Eye (tissue), 1 donor: ENCODE results near the gene NFKBIL1.
A peak's percentile ranks its signal among the peaks of the same experiment; 100 is the strongest.
"Not testable (repeated sequence)": the region's sequence is repeated elsewhere in the genome, so short reads cannot be mapped to it uniquely, and the experiment has no call there.

Experiments used
- DNase-seq: peaks from one replicate; pipeline ENCODE4 v3.0.0-alpha.2; 2015

The NFKBIL1 gene, protein sequence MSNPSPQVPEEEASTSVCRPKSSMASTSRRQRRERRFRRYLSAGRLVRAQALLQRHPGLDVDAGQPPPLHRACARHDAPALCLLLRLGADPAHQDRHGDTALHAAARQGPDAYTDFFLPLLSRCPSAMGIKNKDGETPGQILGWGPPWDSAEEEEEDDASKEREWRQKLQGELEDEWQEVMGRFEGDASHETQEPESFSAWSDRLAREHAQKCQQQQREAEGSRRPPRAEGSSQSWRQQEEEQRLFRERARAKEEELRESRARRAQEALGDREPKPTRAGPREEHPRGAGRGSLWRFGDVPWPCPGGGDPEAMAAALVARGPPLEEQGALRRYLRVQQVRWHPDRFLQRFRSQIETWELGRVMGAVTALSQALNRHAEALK

DNA sequence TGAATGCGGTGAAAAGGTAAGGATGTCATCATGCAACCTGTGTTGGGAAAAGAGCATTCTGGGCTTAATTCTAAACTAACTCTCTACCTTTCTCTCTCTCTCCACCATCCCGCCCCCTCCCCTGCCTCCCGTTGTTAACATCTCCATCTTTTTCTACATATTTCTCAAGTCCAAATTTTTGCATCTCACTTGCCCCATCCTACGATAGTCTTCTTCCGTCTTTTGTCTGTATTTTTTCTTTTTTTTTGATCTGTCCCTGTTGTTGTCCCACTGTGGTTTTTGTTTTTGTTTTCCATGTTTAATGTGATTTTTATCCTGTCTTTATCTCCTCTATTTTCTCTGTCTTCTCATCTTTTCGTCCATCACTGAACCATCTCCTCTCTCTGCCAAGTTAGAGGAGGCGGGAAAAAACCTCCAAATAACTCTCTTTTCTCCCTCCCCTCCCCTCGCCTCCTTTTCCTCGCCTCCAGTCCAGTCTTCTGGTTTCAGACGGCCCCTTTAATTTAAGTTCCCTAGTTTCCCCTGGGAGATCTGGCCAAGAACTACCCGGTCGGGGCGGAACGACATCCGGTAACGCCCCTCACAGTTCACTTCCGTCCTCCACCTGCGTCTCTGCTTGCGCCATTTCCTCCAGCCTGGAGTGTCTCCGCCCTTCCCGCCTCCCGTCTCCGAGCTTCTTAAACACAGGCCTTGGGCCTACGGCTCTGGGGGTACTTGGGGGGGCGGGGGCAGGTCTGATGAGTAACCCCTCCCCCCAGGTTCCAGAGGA is at the start of gene NFKBIL1:
NFKBIL1 (plus strand) TSS at position 651 of the 769 bp plus-strand sequence; CDS start at position 738, 87 bp downstream.
- peak; percentile 97 for DNase-seq

DNA sequence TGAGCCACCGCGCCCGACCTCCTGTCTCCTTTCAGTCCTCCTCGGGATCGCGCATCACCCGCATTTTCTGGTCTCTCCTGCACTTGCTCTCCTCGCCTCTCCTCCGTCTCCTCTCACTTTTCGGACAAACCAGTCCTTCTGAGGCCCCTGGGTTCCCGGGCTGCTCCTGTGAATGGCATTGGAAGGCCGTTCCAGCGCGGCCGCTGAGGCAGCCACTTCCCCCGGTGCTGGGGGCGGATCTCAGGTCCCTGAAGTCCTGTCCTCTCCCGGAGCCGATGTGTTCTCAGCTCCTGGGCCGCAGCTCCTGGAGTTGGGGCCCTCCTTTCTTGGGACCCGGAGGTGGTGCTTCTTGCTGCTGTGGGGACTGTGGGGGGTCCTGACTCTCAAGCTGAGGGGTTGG is 48.7 kb upstream of the NFKBIL1 start:
- DNase-seq = peak; percentile 25

DNA sequence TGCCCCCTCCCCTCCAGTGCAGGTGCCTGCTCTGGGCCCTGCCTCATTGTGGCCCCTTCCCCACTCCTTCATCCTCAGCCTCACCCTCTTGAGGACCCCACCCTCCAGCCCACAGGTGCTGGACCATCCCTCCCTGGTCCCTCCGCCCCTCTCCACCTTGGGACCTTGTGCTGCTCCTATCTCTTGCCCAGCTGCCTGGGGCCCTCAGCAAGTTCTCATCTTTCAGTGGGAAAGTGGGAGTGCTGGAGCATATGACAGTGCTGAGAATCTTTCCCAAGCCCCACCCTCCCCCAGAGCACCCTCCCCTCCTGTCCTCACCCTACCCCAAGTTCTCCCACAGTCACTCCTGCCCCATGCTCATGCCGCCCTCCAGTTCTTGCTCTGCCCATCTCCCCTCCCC is 47.8 kb upstream of the NFKBIL1 start:
- not testable (repeated sequence) for DNase-seq

DNA sequence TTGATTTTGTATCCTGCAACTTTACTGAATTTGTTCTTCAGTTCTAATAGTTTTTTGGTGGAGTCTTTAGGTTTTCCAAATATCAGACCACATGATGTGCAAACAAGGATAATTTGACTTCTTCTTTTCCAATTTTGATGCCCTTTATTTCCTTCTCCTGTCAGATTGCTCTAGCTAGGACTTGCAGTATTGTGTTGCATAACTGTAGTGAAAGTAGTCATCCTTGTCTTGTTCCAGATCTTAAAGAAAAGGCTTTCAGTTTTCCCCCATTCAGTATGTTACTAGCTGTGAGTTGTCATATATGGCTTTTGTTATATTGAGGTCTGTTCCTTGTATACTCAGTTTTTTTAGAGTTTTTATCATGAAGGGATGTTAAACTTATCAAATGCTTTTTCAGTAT is 44.8 kb upstream of the NFKBIL1 start:
- DNase-seq = no peak

DNA sequence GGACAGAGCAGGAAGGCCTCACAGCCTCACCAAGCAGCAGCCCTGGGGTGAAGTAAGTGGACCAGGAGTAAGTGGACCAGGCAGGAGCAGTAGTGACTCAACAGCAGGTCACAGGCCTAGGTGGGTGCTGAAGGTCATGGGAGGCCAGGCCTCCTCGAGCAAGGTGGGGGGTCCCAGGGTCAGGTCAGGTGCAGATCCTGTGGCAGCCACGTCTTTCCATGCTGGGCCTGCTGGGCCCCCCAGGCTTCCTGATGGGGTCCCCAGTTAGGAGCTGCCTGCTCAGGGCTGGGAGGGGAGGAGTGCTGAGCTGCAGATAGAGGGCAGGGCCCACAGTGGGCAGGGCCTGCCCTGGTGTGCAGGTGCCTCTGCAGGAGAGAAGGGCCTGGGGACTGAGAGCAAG is 38.4 kb upstream of the NFKBIL1 start:
- not testable (repeated sequence) for DNase-seq

DNA sequence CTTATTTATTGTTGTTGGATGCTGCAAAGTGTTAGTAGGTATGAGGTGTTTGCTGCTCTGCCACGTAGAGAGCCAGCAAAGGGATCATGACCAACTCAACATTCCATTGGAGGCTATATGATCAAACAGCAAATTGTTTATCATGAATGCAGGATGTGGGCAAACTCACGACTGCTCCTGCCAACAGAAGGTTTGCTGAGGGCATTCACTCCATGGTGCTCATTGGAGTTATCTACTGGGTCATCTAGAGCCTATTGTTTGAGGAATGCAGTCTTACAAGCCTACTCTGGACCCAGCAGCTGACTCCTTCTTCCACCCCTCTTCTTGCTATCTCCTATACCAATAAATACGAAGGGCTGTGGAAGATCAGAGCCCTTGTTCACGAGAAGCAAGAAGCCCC is 37.4 kb upstream of the NFKBIL1 start:
- no peak for DNase-seq

DNA sequence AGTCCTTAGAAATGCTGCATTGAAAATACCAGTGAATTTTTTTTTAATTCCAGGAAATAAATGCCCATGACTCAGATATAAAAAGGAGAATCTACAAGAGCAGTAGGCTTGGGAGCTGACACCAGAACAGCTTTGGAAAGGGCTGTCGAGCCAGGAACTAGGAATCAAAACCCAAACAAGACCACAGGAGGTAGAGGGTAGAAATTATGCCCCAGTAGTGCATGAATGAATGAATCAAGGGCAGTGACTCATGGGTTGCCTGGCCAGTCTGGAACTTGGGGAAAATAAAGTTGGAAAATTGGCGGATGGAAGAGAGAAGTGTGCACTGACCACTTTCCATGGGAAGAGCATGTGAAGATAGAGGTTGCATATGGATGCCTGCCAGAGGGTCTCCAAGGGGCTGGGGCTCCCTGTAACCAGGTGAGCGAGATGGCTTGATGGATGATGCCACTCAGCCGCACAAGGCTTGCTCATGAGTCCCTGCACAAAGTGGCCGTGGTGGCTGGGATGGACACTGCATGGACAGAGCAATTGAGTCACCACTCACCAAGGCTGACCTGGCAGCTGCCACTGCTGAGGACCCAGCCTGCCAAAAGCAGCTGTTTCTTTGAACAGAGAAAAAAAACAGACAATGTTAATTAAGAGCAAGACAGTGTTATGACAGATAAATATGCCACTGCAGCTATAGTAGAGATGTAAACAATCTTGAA is 33.8 kb upstream of the NFKBIL1 start:
- DNase-seq = no peak

DNA sequence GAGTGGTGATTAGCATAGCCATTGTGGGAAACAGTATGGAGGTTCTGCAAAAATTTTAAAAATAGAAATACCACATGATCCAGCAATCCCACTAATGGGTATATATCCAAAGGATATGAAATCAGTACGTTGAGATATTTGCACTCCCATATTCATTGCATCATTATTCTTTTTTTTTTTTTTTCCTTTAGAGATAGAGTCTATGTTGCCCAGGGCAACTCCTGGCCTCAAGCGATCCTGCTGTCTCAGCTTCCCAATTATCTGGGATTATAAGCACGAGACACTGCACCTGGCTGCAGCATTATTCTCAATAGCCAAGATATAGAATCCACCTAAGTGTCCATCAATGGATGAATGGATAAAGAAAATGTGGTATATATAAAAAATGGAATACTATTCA is 25.6 kb upstream of the NFKBIL1 start:
- DNase-seq = no peak

DNA sequence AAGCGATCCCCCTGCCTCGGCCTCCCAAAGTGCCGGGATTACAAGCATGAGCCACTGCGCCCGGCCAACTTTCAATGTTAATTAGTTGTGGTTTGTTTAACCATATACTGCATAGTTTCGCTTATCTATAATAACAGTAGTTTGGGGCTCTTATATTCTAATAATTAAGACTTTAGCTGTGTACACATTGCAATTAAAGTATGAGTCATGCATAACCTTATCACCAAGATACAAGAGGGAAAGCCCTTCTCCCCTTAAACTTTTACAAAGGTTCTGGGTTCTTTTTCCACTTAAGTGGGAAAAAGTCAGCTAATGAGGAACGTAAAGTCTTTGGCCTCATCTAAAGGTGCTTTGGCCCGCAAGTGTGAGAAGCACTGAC is 21.9 kb upstream of the NFKBIL1 start:
- no peak for DNase-seq

DNA sequence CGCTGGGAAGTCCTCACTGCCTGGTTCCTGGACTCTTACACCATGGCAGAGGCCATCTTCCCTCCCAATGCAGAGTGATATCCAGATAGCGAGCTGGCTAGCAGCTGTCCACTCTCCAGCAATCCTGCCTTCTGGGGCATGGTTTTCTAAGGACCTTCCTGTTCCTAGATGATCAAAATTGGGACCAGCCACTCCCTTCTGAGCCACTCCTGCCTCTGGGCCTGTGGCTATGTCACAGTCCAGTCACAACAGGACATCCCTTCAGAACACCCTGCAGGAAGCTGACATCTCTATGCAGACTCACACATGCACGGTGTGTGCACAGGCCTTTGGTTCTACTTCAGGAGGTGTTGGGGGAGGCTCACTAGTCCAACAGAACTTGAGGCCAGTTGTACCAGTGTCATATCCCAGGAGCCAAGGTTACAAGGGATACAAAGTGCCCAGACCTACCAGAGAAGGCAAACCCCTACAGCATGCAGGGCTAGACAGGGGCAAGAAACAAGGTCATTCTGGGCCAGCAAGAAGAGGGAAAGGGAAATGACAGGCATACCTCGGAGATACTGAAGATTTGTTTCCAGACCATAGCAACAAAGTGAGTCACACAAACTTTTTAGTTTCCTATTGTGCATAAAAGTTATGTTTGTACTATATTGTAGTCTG is 21.3 kb upstream of the NFKBIL1 start:
- no peak for DNase-seq

DNA sequence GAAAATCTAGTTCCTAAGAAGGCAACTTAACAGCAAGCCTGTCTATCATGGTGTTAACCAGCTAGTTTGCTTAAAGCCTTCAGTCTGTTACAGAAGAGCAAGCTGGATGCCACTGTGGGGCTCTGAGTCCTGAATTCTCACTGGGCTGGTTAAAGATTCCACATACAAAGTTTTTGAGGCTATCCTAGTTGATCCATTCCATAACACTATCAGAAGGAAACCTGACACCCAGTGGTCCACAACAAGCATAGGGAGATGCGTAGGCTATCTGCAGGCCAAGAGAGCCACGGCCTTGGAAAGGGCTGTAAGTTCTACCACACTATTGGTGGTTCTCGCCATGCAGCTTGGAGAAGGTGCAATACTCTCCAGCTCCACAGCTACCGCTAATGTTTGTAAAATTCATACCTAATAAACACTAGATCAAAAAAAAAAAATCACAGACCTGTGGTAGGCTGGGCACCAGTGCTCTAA is 19.1 kb upstream of the NFKBIL1 start:
- no peak for DNase-seq

DNA sequence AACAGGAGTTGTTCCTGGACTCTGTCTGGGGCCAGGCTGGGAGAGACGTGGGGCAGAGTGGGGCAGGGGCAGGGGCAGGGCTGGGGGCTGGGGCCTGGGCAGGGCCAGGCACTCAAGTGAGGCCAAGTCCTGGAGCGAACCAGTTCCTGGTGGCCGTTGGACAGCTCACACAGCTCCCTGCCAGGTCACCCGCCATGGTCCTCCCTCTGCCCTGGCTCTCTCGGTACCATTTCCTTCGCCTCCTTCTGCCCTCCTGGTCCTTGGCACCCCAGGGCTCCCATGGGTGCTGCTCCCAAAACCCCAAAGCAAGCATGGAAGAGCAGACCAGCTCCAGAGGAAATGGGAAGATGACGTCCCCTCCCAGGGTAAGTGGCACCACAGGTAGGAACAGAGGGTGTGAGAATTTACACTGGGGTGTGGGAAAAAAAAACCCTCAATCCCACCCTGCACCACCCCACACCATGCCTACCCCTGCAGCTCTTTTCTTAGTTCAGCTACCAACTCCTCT is 18.5 kb upstream of the NFKBIL1 start, which contains the start of gene MCCD1:
MCCD1 (plus strand) TSS at position 142 of the 508 bp plus-strand sequence; CDS start at position 195, 53 bp downstream.
- no peak for DNase-seq

DNA sequence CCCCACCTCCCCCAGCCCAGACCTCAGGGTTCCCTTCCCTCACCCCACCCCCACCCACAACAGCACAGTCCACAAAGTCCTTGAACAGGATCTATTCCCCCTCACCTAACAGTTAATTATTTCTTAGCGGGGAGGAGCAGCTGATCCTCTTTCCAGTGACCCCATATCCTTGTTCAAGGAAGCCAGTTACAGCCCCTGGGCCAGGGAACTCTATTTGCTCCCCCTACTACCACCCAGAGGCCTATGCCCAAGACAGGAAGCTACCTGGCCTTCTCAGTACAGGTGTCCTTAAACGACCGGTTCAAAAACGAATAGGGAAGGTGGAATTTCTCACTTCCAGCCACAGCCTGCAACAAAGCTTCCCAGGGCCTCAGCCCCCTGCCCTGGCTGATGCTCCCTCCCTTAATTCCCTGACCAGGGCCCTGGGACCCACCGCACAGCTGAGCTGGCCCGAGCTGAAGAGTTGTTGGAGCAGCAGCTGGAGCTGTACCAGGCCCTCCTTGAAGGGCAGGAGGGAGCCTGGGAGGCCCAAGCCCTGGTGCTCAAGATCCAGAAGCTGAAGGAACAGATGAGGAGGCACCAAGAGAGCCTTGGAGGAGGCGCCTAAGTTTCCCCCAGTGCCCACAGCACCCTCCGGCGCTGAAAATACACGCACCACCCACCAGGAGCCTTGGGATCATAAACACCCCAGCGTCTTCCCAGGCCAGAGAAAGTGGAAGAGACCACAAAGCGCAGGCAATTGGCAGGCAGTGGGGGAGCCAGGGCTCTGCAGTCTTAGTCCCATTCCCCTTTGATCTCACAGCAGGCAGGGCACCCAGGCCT is 17.9 kb upstream of the NFKBIL1 start:
- no peak for DNase-seq

DNA sequence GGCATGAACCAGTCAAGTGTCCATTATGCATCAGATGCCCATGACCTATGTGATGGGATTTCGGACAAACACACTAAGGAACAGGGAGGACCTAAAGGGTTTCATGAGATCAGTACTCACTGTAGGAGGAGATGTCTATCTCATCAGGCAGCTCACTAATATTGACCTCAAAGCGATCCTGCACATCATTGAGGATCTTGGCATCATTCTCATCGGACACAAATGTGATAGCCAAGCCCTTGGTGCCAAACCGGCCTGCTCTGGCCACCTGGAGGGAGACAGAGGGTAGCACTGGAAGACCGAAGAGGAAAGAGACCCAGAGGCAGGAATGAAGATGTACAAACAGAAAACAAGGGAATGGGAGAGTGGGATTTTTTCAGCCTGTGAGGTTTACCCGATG is 16.7 kb upstream of the NFKBIL1 start:
- no peak for DNase-seq

DNA sequence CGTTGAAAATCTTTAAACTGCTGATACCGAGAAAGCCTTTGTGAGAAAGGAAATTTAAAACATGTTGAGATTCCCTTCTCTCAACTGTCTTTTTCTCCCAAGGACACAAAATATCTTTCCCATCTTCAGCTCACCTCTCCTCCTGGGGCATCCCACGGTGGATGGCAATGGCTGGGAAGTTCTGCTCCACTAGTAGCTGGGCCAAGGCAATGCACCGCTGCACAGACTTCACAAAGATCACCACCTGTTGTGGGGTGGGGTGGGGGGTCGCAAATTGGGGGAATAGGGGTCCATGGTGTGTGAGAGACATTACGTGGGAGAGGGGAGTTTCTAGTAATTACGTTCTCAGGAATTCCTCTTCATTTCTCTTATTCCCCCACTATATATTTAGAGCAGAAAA is 16.2 kb upstream of the NFKBIL1 start:
- DNase-seq = no peak

DNA sequence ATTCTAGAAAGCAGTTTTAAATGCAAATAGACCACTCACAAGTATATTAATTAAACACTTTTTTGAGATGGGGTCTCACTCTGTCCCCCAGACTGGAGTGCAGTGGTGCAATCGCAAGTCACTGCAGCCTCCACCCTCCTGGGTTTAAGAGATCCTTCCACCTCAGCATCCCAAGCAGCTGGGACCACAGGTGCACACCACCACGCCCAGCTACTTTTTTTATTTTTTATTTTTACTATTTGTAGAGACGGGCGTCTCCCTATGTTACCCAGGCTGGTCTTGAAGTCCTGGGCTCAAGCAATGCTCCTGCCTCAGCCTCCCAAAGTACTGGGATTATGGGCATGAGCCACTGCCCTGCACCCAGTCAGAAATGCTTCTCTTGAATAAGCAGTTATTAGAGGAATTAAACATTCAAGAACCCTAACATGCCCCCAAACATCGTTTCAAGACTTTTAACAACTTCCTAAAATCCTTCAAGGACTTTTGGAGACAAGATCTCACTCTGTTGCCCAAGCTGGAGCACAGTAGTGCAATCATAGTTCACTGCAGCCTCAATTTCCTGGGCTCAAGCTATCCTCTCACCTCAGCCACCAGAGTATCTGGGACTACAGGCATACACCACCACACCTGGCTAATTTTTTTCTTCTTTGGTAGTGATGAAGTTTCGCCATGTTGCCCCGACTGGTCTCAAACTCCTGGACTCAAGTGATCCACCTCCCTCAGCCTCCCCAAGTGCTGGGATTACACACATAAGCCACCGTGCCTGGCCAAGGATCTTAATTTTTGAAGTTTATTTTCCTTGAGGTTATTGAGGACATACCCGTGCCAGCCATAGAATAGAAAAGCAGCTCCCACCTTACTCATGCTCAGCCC is 15.4 kb upstream of the NFKBIL1 start:
- DNase-seq = no peak

DNA sequence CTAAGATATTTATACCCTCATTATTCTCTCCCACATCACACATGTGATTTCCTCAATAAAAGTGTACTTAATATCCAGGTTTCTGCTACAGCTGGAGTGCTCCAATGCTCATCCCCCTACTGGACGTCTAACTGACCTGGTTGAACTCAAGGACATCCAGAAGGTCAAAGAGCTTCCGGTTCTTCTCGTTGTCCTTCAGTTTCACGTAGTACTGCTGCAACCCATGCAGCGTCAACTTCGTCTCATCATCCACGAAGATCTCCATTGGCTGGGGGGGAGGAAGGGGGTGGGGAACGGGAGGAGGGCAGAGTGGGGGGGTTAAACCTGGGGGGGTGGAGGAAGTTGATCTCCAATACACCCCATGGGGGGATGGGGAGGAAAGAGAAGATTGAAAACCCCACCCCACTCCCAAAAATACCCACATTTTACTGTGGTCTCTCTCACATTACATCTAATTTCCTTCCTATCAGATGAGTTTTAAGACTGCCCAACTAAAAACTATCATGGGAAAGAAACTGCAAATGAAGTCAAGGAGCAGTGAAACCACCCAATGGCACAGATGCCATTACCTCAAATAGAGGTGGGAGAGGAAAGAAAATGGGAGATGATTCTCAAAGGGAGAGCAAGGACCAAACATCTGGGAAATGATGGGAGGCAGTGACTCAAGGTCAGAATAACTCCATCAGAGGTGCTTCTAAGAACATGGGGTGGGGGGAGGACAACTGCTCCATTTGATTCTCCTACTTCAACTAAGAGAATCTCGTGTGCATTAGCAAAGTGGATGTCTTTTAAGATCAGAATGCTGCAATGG is 14.6 kb upstream of the NFKBIL1 start:
- DNase-seq = no peak

DNA sequence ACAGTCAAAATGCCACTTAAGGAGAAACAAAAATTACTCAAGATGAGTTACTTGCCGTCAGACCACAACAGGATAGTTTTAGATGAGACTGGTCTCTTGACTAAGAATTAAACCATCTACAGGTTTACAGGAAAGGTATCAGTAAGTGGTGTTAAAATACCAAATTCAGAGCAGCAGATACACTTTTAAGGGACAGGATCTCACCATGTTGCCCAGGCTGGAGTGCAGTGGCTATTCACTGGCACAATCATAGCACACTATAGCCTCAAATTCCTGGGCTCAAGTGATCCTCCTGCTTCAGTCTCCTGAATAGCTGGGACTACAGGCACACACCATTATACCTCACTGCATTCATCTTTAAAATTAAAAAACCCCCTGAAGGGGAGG is 14.0 kb upstream of the NFKBIL1 start:
- no peak for DNase-seq

DNA sequence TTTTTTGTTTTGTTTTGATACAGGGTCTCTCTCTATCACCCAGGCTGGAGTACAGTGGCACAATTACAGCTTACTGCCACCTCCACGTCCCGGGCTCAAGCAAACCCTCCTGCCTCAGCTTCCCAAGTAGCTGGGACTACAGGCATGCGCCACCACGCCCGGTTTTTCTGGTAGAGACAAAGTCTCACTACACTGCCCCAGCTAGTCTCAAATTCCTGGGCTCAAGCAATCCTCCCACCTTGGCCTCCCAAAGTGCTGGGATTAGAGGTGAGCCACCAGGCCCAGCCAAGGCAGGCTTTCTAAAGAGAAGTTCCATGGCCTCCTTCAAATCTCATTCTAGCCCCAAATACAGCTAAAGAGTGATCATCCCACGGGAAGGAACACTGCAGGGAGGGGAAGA is 13.4 kb upstream of the NFKBIL1 start:
- no peak for DNase-seq

DNA sequence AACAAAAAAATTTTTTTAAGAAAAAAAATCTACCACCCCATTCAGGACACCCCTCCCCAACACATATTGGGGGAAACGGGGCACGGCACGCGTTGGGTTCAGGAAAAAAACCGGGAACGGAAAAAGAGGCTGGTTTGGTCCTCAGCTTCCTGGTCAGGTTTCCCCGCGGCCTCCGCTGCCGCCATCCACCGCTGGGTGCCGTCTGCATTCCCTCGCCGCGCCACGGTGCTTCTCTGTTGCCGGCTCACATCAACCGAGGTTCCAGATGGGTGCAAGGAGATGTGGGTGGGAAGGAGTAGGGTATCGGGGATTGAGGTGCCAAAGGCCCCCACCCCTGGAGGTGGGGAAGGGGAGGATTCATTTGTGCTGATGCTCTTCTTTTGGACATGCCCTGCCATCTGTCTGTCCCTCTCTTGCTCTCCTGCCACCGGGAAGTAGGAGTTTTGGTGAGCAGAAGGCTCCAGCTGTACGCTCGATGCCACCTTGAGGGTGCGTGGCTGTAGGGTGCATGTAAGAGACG is 12.8 kb upstream of the NFKBIL1 start:
- no peak for DNase-seq
